SH-SY5Y (cell line): ENCODE measurements around the gene MCF2L.

ENCODE experiments used
- GATA2 ChIP-seq: IDR thresholded peaks from 2 replicates; pipeline ENCODE4 v1.6.1; 2011; ENCODE audit warnings: mild to moderate bottlenecking, low read depth, low read length
- GATA3 ChIP-seq: IDR thresholded peaks from 2 replicates; pipeline ENCODE4 v1.6.1; 2011; ENCODE audit warnings: low read depth, mild to moderate bottlenecking, low read length, moderate library complexity

DNA sequence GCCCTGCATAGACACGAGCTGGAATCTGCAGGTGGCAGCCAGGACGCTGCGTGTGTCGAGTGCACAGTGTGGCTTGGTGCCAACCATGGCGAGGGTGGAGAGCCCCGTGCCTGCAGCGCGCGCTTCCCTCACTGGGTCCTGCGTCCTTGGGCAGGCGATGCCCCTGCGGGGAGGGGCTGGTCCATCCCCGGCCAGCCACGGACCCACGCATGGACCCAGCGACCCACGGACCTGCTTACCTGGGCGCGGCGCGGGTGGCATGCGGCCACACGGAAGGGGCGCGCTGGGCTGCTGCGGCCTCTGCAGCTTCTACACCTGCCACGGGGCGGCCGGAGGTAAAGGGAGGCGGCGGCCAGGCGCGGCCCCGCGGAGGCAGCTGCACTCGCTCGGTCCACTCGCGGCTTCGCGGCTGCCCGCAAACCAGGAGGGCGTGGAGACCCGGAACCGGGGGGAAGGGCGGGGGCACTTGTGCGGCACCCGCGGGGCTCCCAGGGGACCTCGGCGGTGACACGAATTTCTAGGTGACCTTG, 569 bp upstream of the MCF2L start:
- no peak for TF ChIP-seq GATA3
- TF ChIP-seq GATA2: no peak
